ENCODE data around the gene CEMIP. TPM values are rescaled to one million over a fixed set of nuclear protein-coding genes. Genes with fewer than 3 reads are reported as not detected.

Gene CEMIP
- total and polyA plus RNA-seq, 2 of the 13 experiments (the other 11 are each of a cell fraction or from before 2014, with no cell fraction given) = 4.3 to 28.5 TPM

DNA sequence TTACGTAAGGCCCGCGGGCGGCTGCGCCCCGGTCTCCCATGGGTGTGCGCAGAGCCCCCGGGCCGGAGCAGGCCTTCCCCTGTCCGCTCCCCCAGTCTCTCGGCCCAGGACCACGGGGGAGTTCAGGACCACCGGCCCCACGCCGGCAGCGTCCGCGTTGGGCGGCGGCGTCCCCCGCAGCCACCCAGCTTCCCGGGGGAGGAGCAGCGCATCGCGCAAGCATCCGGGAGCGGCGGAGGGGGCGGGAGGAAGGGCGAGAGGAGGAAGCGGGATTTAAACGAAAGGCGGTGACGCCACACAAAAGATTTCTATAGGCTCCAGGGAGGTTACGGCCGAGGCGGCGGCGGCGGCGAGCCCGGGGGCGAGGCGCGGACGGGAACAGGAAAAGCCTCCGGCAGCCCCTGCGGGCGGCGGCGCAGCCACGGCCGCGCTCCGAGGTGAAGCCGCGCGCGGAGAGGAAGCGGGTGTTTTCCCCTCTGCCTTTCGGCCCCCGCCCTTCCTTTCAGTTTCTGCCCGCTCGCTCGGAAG is 221.5 kb downstream of the CEMIP start, which contains the start of gene TLNRD1 (continued):
- TF ChIP-seq TARDBP (CRISPR knock-in tag; IDR thresholded peaks at IDR 0.05) (no peak), ZBTB8A (CRISPR knock-in tag; IDR thresholded peaks at IDR 0.05; ENCODE audit: borderline replicate concordance, low read depth) (no peak), POLR2A (IDR thresholded peaks at IDR 0.05; ENCODE audit: insufficient read depth in 1 of 2, low read depth in 2 of 2, low read length in 2 of 2) (peak; percentile 59 to 90; a peak in 3 of 4 replicates), TBX3 (IDR thresholded peaks at IDR 0.05; ENCODE audit: borderline replicate concordance) (no peak), CHCHD3 (CRISPR knock-in tag; IDR thresholded peaks at IDR 0.05) (0 out of 2 replicates have a peak, but pooled peaks have one; percentile 37), TEAD2 (CRISPR knock-in tag; IDR thresholded peaks at IDR 0.05) (no peak), ZNF572 (CRISPR knock-in tag; IDR thresholded peaks at IDR 0.05) (no peak), FOXA3 (CRISPR knock-in tag; IDR thresholded peaks at IDR 0.05) (no peak; the same call in 1 of the 2 replicates)
- TF ChIP-seq, protein P1, sequence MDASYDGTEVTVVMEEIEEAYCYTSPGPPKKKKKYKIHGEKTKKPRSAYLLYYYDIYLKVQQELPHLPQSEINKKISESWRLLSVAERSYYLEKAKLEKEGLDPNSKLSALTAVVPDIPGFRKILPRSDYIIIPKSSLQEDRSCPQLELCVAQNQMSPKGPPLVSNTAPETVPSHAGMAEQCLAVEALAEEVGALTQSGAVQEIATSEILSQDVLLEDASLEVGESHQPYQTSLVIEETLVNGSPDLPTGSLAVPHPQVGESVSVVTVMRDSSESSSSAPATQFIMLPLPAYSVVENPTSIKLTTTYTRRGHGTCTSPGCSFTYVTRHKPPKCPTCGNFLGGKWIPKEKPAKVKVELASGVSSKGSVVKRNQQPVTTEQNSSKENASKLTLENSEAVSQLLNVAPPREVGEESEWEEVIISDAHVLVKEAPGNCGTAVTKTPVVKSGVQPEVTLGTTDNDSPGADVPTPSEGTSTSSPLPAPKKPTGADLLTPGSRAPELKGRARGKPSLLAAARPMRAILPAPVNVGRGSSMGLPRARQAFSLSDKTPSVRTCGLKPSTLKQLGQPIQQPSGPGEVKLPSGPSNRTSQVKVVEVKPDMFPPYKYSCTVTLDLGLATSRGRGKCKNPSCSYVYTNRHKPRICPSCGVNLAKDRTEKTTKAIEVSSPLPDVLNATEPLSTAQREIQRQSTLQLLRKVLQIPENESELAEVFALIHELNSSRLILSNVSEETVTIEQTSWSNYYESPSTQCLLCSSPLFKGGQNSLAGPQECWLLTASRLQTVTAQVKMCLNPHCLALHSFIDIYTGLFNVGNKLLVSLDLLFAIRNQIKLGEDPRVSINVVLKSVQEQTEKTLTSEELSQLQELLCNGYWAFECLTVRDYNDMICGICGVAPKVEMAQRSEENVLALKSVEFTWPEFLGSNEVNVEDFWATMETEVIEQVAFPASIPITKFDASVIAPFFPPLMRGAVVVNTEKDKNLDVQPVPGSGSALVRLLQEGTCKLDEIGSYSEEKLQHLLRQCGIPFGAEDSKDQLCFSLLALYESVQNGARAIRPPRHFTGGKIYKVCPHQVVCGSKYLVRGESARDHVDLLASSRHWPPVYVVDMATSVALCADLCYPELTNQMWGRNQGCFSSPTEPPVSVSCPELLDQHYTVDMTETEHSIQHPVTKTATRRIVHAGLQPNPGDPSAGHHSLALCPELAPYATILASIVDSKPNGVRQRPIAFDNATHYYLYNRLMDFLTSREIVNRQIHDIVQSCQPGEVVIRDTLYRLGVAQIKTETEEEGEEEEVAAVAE (CRISPR knock-in tag; IDR thresholded peaks at IDR 0.05; ENCODE audit: borderline replicate concordance) = no peak
- TF ChIP-seq, protein P2, sequence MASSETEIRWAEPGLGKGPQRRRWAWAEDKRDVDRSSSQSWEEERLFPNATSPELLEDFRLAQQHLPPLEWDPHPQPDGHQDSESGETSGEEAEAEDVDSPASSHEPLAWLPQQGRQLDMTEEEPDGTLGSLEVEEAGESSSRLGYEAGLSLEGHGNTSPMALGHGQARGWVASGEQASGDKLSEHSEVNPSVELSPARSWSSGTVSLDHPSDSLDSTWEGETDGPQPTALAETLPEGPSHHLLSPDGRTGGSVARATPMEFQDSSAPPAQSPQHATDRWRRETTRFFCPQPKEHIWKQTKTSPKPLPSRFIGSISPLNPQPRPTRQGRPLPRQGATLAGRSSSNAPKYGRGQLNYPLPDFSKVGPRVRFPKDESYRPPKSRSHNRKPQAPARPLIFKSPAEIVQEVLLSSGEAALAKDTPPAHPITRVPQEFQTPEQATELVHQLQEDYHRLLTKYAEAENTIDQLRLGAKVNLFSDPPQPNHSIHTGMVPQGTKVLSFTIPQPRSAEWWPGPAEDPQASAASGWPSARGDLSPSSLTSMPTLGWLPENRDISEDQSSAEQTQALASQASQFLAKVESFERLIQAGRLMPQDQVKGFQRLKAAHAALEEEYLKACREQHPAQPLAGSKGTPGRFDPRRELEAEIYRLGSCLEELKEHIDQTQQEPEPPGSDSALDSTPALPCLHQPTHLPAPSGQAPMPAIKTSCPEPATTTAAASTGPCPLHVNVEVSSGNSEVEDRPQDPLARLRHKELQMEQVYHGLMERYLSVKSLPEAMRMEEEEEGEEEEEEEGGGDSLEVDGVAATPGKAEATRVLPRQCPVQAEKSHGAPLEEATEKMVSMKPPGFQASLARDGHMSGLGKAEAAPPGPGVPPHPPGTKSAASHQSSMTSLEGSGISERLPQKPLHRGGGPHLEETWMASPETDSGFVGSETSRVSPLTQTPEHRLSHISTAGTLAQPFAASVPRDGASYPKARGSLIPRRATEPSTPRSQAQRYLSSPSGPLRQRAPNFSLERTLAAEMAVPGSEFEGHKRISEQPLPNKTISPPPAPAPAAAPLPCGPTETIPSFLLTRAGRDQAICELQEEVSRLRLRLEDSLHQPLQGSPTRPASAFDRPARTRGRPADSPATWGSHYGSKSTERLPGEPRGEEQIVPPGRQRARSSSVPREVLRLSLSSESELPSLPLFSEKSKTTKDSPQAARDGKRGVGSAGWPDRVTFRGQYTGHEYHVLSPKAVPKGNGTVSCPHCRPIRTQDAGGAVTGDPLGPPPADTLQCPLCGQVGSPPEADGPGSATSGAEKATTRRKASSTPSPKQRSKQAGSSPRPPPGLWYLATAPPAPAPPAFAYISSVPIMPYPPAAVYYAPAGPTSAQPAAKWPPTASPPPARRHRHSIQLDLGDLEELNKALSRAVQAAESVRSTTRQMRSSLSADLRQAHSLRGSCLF (CRISPR knock-in tag; IDR thresholded peaks at IDR 0.05; ENCODE audit: borderline replicate concordance) = no peak
- TF ChIP-seq, protein P3, sequence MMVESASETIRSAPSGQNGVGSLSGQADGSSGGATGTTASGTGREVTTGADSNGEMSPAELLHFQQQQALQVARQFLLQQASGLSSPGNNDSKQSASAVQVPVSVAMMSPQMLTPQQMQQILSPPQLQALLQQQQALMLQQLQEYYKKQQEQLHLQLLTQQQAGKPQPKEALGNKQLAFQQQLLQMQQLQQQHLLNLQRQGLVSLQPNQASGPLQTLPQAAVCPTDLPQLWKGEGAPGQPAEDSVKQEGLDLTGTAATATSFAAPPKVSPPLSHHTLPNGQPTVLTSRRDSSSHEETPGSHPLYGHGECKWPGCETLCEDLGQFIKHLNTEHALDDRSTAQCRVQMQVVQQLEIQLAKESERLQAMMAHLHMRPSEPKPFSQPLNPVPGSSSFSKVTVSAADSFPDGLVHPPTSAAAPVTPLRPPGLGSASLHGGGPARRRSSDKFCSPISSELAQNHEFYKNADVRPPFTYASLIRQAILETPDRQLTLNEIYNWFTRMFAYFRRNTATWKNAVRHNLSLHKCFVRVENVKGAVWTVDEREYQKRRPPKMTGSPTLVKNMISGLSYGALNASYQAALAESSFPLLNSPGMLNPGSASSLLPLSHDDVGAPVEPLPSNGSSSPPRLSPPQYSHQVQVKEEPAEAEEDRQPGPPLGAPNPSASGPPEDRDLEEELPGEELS (CRISPR knock-in tag; IDR thresholded peaks at IDR 0.05) = no peak
- TF ChIP-seq, protein P4, sequence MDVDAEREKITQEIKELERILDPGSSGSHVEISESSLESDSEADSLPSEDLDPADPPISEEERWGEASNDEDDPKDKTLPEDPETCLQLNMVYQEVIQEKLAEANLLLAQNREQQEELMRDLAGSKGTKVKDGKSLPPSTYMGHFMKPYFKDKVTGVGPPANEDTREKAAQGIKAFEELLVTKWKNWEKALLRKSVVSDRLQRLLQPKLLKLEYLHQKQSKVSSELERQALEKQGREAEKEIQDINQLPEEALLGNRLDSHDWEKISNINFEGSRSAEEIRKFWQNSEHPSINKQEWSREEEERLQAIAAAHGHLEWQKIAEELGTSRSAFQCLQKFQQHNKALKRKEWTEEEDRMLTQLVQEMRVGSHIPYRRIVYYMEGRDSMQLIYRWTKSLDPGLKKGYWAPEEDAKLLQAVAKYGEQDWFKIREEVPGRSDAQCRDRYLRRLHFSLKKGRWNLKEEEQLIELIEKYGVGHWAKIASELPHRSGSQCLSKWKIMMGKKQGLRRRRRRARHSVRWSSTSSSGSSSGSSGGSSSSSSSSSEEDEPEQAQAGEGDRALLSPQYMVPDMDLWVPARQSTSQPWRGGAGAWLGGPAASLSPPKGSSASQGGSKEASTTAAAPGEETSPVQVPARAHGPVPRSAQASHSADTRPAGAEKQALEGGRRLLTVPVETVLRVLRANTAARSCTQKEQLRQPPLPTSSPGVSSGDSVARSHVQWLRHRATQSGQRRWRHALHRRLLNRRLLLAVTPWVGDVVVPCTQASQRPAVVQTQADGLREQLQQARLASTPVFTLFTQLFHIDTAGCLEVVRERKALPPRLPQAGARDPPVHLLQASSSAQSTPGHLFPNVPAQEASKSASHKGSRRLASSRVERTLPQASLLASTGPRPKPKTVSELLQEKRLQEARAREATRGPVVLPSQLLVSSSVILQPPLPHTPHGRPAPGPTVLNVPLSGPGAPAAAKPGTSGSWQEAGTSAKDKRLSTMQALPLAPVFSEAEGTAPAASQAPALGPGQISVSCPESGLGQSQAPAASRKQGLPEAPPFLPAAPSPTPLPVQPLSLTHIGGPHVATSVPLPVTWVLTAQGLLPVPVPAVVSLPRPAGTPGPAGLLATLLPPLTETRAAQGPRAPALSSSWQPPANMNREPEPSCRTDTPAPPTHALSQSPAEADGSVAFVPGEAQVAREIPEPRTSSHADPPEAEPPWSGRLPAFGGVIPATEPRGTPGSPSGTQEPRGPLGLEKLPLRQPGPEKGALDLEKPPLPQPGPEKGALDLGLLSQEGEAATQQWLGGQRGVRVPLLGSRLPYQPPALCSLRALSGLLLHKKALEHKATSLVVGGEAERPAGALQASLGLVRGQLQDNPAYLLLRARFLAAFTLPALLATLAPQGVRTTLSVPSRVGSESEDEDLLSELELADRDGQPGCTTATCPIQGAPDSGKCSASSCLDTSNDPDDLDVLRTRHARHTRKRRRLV (CRISPR knock-in tag; IDR thresholded peaks at IDR 0.05) = no peak
